GM12878 (cell line): Measurements from ENCODE around the gene C12orf60. TPM values are rescaled to one million over a fixed set of nuclear protein-coding genes. Genes with fewer than 3 reads are reported as not detected.

Experiments
- ATF2 ChIP-seq: IDR thresholded peaks from 2 replicates; pipeline ENCODE4 v1.6.1; 2012; ENCODE audit warnings: low read length, inconsistent platforms
- ATF7 ChIP-seq: fragments of 450-650 bp; IDR thresholded peaks from 2 replicates; pipeline ENCODE4 v1.6.1; 2016; ENCODE audit warnings: low read depth, mild to moderate bottlenecking
- CREB1 ChIP-seq: IDR thresholded peaks from 2 replicates; pipeline ENCODE4 v1.6.1; 2012; ENCODE audit warnings: low read depth, mild to moderate bottlenecking, inconsistent platforms
- CREM ChIP-seq: IDR thresholded peaks from 2 replicates; pipeline ENCODE4 v1.6.1; 2014; ENCODE audit warnings: antibody characterized with exemption, low read depth
- E2F4 ChIP-seq: IDR thresholded peaks from 2 replicates; pipeline ENCODE4 v1.6.1; 2012; ENCODE audit warnings: low read depth, low read length, improper control_type of control experiment
- EED ChIP-seq: sonication (generic); IDR thresholded peaks from 2 replicates; pipeline ENCODE4 v1.6.1; 2016; ENCODE audit warnings: antibody characterized with exemption, low read depth
- EGR1 ChIP-seq, 2 experiments: IDR thresholded peaks; 1 replicate in 1 of 2; 2 replicates in 1 of 2; pipeline ENCODE4 v1.6.1; 2011 to 2012; ENCODE audit warnings: low read depth in 2 of 2, low read length in 2 of 2, borderline replicate concordance in 1 of 2, mild to moderate bottlenecking in 1 of 2, moderate library complexity in 1 of 2
- EZH2 ChIP-seq: IDR thresholded peaks from 2 replicates; pipeline ENCODE4 v1.6.1; 2012; ENCODE audit warnings: low read depth, mild to moderate bottlenecking, control low read depth, inconsistent platforms, low read length, borderline replicate concordance; ENCODE audit not compliant: control insufficient read depth
- HCFC1 ChIP-seq: fragments of 150-350 bp; IDR thresholded peaks from 2 replicates; pipeline ENCODE4 v1.6.1; 2014; ENCODE audit warnings: low read length
- JUND ChIP-seq: IDR thresholded peaks from 2 replicates; pipeline ENCODE4 v1.6.1; 2012; ENCODE audit warnings: low read depth, mild to moderate bottlenecking, low read length, improper control_type of control experiment, moderate library complexity
- KLF5 ChIP-seq: fragments of 450-650 bp; IDR thresholded peaks from 2 replicates; pipeline ENCODE4 v1.6.1; 2014; ENCODE audit warnings: mild to moderate bottlenecking; ENCODE audit not compliant: partially characterized antibody
- LARP7 ChIP-seq: fragments of 450-650 bp; IDR thresholded peaks from 2 replicates; pipeline ENCODE4 v1.6.1; 2017; ENCODE audit warnings: mild to moderate bottlenecking
- PML ChIP-seq: IDR thresholded peaks from 2 replicates; pipeline ENCODE4 v1.6.1; 2012; ENCODE audit warnings: low read length, inconsistent platforms
- RELB ChIP-seq: fragments of 450-650 bp; IDR thresholded peaks from 2 replicates; pipeline ENCODE4 v1.6.1; 2017; ENCODE audit warnings: low read depth, mild to moderate bottlenecking, moderate library complexity
- RFX5 ChIP-seq: IDR thresholded peaks from 2 replicates; pipeline ENCODE4 v1.6.1; 2011; ENCODE audit warnings: low read depth, low read length, improper control_type of control experiment
- SREBF1 ChIP-seq: IDR thresholded peaks from 2 replicates; pipeline ENCODE4 v1.6.1; 2012; ENCODE audit warnings: mild to moderate bottlenecking, low read length
- TARDBP ChIP-seq: IDR thresholded peaks from 2 replicates; pipeline ENCODE4 v1.6.1; 2016; ENCODE audit warnings: borderline replicate concordance
- ZBED1 ChIP-seq: IDR thresholded peaks from 2 replicates; pipeline ENCODE4 v1.6.1; 2016; ENCODE audit warnings: borderline replicate concordance
- ZBTB11 ChIP-seq: fragments of 450-650 bp; formaldehyde crosslinking; IDR thresholded peaks from 2 replicates; pipeline ENCODE4 v1.5.0; 2022; ENCODE audit warnings: mild to moderate bottlenecking, missing genetic modification characterization
- ZNF274 ChIP-seq: IDR thresholded peaks from one replicate; pipeline ENCODE4 v1.8.0; 2011; ENCODE audit not compliant: insufficient read length, insufficient read depth
- ZNF384 ChIP-seq: IDR thresholded peaks from 2 replicates; pipeline ENCODE4 v1.6.1; 2012; ENCODE audit warnings: low read depth, mild to moderate bottlenecking, low read length, improper control_type of control experiment, borderline replicate concordance
- polyA plus RNA-seq, 11 experiments: library from polyadenylated mRNA; depleted of rRNA in 4 of 11; unstranded in 6 of 11; stranded (reverse) in 5 of 11; fragments of >200 nt; fragmentation: Nextera tagmentation in 4 of 11; fragmentation: Illumina TruSeq in 1 of 11; extraction: Ambion mirVana in 4 of 11; extraction: Trizol in 1 of 11; gene quantifications; 1 replicate in 1 of 11; 2 replicates in 10 of 11; pipeline versions ENCODE4 v1.2.1 to v1.2.3, GENCODE V29; 2011 to 2016; ENCODE audit warnings: inconsistent platforms in 2 of 11, missing spikeins in 2 of 11, low read depth in 1 of 11
- total RNA-seq, 4 experiments: library from RNA; depleted of rRNA in 3 of 4; stranded (reverse); fragments of >200 nt in 3 of 4; fragmentation: Illumina TruSeq in 1 of 4; extraction: Trizol in 1 of 4; gene quantifications; 2 replicates each; pipeline versions ENCODE4 v1.2.1 to v1.2.3, GENCODE V29; 2013 to 2021

C12orf60 gene
- total and polyA plus RNA-seq, 10 of the 15 experiments (the other 5 are each of a cell fraction or from before 2014, with no cell fraction given): 1.8 to 7.2 (median 3.2) TPM

- TF ChIP-seq EZH2 (no peak), RELB (no peak), CREM (peak; percentile 36; the same call in 1 of the 2 replicates), ATF2 (no peak), SREBF1 (no peak), EED (no peak), EGR1 (IDR thresholded peaks at IDR 0.05; ENCODE audit: borderline replicate concordance in 1 of 2, low read depth in 2 of 2, low read length in 2 of 2) (no peak), ZBED1 (no peak), E2F4 (no peak), JUND (no peak), LARP7 (no peak), PML (no peak), HCFC1 (no peak), ZBTB11 (CRISPR knock-in tag) (no peak), CREB1 (peak; percentile 54; the same call in 1 of the 2 replicates), ZNF274 (no peak), ATF7 (no peak), RFX5 (peak; percentile 95), KLF5 (no peak), TARDBP (no peak), ZNF384 (no peak)
- TF ChIP-seq, all 136 proteins: peak for 4
Observed at GRCh38 chr12:14828892-14829291, 25.4 kb downstream of the C12orf60 start (continued).
